ENCODE measurements around the gene RPN2. TPM values are rescaled to one million over a fixed set of nuclear protein-coding genes. Genes with fewer than 3 reads are reported as not detected.

The RPN2 gene
- total RNA-seq, 1 experiment from 2014 or later: 220 TPM

- no peaks in the 10 kb centered on the region for H3K9me2 ChIP-seq (ENCODE audit: insufficient read depth)
- intact Hi-C loops (cut with micrococcal nuclease): no loop called here
- no peak overlapping the region for H3K27ac ChIP-seq (ENCODE audit: low read depth, low read length)
- POLR2A ChIA-PET: interaction anchor here (1.3 to 1.4 kb wide), 2 partner anchors 9 to 93 kb away, joined by 3 read pairs; no protein-coding TSS in a partner anchor
- DNase-seq (ENCODE audit: low read depth, low spot score) (no peak), ATAC-seq (no peak)
- H4K20me1 ChIP-seq (ENCODE audit: insufficient read depth): no peaks in the 10 kb centered on the region
- H3K4me1 ChIP-seq (ENCODE audit: control insufficient read depth in 1 of 2, insufficient read depth in 2 of 2, low read length in 2 of 2): peaks cover 5 to 13% of the 10 kb centered on the region in 2 experiments
- RAD21 ChIA-PET (ENCODE audit: low non-redundant PET in 1 of 2, low total read pairs in 2 of 2, uncharacterized antibody in 2 of 2, unreplicated experiment in 2 of 2): no interaction called here
- no peak overlapping the region for H2AFZ ChIP-seq (ENCODE audit: low read depth, low read length, poor library complexity, severe bottlenecking)
- no peaks in the 10 kb centered on the region for H3K36me3 ChIP-seq (ENCODE audit: control insufficient read depth in 1 of 2, insufficient read depth in 2 of 2, low read length in 2 of 2)
- CTCF ChIA-PET: no interaction called here
- no peak overlapping the region for H3K4me3 ChIP-seq (replicated peaks in 1 of 2; ENCODE audit: low read depth in 1 of 2, low read length in 2 of 2)
- no peaks in the 10 kb centered on the region for H3K27me3 ChIP-seq (ENCODE audit: insufficient read depth, low read length)
- no peak overlapping the region for H3K9ac ChIP-seq (ENCODE audit: low read length)
- no peak for TF ChIP-seq RAD21 (IDR thresholded peaks at IDR 0.05; ENCODE audit: low read depth)
- TF ChIP-seq ZFX (IDR thresholded peaks at IDR 0.05): no peak
- TF ChIP-seq ZBTB33 (IDR thresholded peaks at IDR 0.05; ENCODE audit: extremely low read depth, insufficient replicate concordance, low read length): no peak
- TF ChIP-seq POLR2A (IDR thresholded peaks at IDR 0.05; ENCODE audit: borderline replicate concordance, extremely low read depth, insufficient read depth, insufficient read length): no peak
- no peak for TF ChIP-seq CEBPB (IDR thresholded peaks at IDR 0.05; ENCODE audit: low read depth)
- no peak for TF ChIP-seq TCF7L2 (IDR thresholded peaks at IDR 0.05; ENCODE audit: borderline replicate concordance, extremely low read depth, insufficient read depth, insufficient read length)
- TF ChIP-seq JUND (IDR thresholded peaks at IDR 0.05): no peak
- no peak for TF ChIP-seq YY1 (IDR thresholded peaks at IDR 0.05; ENCODE audit: extremely low read depth, insufficient replicate concordance, low read depth, low read length)
- no peak for TF ChIP-seq CBX3 (IDR thresholded peaks at IDR 0.05; ENCODE audit: low read depth)
- TF ChIP-seq EZH2phosphoT487 (IDR thresholded peaks at IDR 0.05; ENCODE audit: borderline replicate concordance): no peak
- no peak for TF ChIP-seq REST (IDR thresholded peaks at IDR 0.05; ENCODE audit: low read depth)
- TF ChIP-seq SIN3A (IDR thresholded peaks at IDR 0.05; ENCODE audit: low read depth): no peak
- TF ChIP-seq ATF3 (IDR thresholded peaks at IDR 0.05): no peak
- no peak for TF ChIP-seq CTCF (IDR thresholded peaks at IDR 0.05 in 2 of 3, conservative IDR thresholded peaks at IDR 0.05 in 1 of 3; ENCODE audit: borderline replicate concordance in 1 of 3, insufficient read depth in 1 of 3, low read depth in 2 of 3, low read length in 2 of 3)
- no peak for TF ChIP-seq SRF (IDR thresholded peaks at IDR 0.05; ENCODE audit: low read depth)
- no peak for TF ChIP-seq MAX (IDR thresholded peaks at IDR 0.05)
- H3K79me2 ChIP-seq (ENCODE audit: insufficient read depth, low read length): peaks cover 12% of the 10 kb centered on the region
- no TSS peak for BruUV-seq (replicated peaks)
- H3K4me2 ChIP-seq (ENCODE audit: low read length): no peak overlapping the region
- H3K9me3 ChIP-seq (ENCODE audit: control insufficient read depth in 1 of 2, insufficient read depth in 1 of 2, low read depth in 1 of 2, low read length in 2 of 2): no peaks in the 10 kb centered on the region
Measured at GRCh38 chr20:37285664-37286374, 106.7 kb downstream of the RPN2 start.

Data from HCT116 (cell line).